HG03025 (cell line): ENCODE results near the gene ROBO1.

Source experiments
- ATAC-seq: cut with Tn5 transposase; IDR thresholded peaks from one replicate; pipeline ENCODE4 v1.9.1; 2021; ENCODE audit warnings: mild to moderate bottlenecking, moderate library complexity; ENCODE audit not compliant: unreplicated experiment, low FRiP score

Gene ROBO1

DNA sequence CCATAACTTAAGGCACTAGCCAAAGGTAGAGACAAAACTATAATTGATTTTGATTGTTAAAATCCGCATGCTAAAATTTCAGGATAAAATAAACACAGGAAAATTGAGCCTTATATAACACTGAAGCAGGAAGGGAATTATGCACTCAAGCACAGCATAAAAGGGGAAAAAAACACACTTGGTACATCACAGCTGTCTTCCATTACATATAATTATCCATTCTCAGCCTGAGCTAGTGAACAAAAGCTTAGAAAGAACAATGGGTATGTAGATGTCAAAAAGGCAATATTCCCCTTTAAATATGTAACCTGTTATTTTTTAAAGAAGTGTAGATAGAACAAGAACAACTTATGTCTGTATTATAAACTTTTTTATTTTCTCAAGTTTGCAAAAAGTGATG is 899.2 kb downstream of the ROBO1 start:
- no peak for ATAC-seq

DNA sequence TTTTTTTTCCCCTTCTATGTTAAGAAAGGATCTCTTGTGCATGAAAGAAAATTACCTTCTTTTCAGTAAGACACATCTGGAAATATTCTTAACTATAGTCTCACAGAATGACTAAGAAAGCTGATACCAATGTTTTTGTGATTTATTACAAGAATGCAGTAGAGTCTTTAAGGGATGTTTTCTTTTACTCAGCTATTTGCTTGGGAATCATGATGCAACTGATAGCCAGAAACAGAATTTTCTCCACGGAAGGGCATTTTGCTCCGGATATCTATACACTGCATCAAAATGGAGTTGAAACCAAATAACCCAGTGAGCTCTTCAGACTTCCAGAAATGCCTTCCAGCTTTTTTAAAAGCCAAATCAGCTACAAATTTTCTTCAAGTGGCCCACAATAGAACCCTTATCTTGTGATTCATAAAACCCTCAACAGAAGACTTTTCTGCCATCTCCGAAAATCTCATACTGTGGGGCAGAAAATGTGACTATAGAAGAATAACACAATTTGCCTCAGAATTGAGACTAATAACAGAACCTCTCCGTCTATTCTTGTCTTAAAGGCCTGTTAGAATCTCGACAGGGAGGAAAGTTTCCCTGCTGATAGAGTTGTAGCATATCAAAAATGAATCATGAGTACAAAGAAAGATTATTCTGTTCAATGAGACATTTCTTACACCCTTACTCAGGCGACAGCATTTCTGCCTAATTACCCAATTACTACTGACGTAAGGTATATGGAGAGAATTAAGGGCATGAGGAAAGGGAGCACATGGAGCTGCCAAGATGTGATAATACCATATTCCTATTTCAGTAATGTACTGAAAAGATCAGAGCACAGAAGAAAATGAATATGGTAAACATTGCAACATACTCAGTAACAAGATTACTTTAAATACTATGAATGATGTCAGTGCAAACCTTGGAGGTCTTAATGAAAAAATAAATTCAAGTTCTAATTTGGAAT is 900.1 kb downstream of the ROBO1 start:
- ATAC-seq = no peak

DNA sequence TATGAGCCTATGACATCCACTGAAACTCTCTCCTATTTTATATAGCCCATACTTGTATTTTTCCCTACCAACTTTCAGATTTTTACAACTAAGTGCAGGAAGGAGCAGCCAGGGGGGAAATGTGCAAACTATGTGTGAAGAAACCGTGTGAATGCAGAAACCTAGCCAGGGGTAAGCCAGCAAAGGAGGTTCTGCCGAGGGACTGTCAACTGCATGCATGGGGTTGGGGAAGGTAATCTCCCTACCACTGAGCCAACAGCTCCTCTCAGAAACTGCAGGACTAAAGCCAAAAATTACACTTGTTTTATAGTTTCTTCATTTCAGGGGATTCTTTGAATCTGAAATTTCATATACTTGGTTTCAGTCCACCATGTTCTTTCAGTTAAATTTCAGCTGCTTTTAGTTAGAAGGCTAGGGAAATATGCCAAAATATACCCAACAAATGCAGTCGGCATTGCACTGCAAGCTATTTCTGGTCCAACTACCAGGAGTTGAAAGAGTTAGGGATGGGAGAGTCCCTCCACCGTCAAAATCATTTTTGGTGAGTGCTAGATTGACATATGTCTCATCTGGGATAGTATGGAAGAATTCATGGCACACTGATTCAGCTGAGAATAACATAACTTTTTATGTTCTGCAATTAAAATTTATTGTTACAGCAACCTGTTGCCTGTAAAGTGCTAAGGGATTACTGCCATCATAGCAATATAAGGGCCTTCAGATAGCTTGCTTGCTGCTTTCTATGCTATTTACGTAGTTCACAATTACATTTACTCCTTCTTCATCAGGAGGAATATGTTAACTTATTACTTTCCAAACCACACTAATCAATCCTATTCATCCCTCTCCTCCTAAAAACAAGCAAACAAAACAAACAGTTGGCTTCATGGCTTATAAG is 904.2 kb downstream of the ROBO1 start:
- no peak for ATAC-seq

DNA sequence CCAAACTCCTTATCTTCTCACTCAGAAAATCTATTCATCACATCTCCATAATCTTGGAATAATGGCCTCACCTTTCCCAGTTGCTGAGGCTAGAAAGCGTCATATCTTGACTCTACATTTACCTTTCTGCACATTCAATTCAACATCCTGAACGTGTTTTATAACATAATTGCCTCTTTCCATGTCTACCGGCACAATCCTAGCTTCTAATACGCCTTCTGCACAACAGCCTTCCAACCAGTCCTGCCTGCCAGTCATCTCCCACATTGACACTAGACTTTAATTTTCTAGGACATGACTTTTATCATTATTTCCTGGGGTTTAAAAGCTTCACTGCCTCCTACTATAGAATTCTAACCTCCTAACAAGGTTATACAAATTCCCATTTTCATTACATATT is 906.6 kb downstream of the ROBO1 start:
- no peak for ATAC-seq

DNA sequence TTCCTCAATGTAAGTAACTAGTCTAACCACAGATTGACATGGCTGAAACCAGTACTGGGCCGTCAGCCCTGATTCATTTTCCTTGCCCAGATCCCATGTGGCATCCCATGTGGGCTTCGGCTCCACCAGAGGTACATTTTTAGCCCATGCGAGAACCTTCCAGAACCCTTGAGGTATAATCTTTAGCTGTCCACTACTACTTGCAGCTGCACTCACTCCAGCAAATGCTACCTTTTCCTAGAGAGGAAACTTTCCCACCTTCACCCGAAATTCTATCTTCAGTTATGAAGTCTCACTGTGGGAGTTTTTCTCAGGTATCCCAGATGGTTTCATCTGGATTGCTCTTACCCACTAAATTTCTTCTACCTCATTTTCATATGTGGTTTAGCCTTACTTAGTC is 907.2 kb downstream of the ROBO1 start:
- no peak for ATAC-seq

DNA sequence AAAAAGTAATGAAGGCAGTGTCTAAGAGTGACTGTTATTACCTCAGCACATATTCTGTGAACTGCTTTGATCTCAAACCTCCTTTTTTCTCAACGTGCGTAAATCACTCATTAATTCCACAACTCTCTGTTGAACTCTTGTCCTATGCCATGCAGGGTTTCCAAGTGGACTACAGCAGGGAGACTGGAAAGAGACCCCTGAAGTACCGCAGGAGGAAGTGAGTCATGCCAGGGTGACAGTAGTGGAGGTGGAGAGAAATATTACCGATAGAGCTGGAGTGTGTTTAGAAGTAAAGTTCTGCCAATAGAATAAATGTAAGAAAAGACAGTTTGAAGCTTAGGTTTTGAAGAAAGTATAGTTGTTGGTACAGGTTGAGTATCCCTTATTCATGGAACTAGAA is 908.9 kb downstream of the ROBO1 start:
- ATAC-seq = no peak

DNA sequence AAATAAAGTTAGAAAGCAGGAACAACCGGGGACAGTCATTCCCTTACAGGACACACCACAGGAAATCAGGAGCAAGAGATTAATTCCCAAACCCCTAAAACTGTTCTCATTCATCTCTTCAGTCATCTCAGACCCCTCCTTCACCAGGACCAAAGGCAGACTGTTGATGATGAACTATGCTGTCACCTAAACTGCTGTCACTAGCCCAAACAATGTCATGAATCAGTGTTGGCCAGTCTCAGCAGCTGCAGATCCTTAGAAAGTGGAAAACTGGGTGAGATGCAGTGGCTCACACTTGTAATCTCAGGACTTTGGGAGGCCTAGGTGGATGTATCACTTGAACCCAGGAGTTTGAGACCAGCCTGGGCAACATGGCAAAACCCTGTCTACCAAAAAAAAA is 909.6 kb downstream of the ROBO1 start:
- no peak for ATAC-seq

DNA sequence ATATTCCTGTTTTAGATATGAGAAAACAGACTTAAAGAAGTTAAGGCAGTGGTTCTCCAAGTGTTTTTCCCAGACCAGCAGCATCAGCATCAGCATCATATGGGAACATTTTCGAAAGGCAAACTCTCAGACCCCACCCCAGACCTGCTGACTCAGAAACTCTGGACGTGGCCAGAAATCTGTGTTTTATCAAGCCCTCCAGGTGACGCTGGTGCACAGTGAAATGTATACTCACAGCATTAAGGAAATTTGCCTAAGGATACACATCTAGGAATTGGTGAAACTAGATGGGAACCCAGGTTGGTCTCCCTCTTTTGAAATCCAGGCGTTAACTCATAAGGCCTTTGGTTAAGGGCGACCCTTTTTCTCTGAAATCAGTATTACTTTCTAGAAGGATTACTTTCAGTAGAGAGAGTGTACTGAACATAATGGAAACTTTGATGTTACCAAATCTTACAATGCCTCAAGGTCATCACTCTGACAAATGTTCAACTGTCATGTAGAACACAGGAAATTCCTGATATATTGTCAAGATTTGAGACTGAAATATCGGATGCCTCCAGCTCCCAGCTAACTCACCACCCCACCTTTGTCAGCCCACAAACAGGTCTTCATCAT is 910.2 kb downstream of the ROBO1 start:
- no peak for ATAC-seq

DNA sequence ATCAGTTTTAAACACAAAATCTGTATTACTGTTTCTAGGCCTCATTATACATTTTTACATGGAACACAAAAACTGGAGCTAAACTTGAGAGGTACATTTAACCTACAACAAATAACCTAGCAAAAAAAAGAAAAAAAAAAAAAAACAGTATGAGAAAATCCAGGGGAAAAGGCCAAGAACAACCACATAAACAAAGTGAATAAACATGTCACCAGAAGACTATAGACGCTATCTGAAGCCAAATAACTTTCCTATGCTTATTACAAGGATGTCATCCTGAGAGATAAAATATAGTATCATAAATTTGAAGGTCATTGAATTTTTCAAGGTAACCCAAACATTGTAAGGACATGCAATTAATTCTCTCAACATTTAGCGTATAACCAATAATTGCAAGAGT is 911.6 kb downstream of the ROBO1 start:
- no peak for ATAC-seq

DNA sequence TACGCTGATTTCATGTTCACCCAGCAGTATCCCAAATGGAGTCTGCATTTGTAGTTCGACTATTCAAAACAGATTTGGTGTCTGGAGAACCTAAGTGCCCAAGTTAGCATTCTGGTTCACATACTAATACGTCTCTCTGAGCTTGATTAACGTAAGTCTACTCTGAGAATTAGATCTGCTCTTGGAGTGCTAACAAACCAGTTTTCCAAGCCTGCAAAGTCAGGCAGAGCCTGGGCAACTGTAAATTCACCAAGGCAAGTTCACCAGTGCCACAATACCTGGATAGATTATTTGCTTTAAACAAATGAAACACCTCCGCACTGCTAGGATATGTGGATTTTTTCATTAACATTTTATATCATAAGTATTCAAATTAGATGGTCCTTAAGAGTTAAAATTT is 912.6 kb downstream of the ROBO1 start:
- ATAC-seq = no peak

DNA sequence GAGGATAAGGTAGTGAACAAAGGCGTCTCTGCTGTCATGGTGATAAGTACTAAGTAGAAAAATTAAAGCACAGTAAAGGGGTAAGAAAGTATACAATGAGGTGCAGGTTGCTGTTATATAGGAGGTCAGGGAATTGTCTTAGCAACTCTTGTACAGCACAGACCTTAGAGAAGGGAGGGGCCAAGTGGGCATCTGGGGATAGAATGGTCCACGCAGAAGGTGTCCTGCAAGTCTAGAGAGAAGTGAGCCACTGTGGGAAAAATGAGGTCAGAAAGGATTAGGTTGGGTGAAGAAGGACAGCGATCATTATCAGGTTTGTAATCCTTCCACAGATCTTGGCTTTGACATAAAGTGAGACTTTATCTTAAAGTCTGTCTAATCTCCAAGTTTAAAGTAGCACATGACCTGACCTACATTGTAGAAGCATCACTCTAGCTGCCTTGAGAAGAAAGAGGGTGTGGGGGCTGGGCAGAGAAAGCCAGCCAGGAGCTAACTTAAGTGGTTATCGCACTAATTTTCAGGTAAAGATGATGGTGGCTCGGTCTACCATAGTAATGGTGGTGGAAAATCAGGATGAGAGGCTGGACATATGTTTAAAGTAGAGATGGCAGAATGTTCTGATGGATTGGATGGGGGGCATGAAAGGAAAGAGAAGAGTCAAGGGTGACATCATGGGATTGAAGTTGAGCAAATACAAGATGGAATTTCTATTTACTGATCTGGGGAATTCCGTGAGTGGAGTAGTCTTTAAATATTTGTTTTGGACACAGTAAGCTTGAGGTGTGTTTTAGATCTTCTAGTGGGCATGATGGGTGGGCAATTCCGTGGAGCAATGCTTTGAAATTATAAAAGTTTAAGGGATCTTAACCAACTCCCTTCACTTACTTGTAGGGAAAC is 919.2 kb downstream of the ROBO1 start:
- ATAC-seq = no peak

DNA sequence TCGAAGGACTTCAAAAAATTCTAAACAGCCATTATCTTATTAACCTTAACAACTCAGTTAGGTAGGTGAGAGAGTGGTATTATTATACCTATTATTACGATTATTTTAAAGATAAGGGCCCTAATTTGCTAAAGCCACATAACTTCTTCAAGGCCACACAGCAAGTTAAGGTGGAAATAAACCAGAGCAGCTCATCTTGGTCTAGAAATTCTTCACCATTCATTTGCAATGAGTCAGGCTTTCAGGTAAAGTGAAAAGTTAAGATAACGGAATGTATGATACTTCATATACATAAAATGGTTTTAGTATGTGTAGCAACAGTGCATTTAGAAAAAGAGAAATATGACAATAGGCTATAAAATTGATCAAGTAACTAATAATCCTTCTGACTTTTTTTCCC is 920.2 kb downstream of the ROBO1 start:
- no peak for ATAC-seq

DNA sequence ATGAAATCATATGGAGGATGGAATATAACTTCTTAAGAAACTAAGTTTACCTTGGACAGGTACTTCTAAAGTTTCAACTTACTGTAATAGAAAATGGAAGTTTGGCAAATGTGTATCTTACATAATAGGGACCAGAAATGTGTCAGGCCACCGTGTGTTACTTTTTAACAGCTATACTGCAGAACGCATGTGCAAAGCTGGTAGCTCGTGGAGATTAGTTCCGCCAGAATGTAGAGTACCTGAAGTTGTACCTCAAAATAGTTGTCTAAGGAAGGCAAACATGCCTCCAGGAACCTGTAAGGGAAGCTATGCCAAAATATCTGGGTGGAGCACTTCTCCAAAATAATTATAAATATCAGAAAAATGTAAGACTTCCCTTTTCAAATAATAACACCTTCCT is 920.6 kb downstream of the ROBO1 start:
- ATAC-seq = no peak

DNA sequence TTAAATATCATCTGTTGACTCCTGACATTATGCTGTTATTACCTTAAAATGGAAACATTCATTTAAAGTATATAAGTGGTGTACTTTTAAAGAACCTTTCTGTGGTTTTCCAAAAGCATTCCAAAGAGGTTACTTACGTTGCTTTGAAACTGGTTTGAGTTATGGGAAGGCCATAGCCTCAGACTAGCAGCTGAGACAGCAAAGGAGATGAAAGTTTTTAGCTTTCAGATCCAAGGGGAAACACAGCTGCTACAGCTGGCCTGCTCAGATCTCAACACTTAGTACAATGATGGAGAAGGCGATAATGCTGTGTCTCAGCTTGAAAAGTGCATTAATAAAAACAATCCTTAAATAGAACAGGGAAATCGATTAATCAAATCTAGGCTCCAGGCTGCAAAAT is 921.1 kb downstream of the ROBO1 start:
- ATAC-seq = no peak

DNA sequence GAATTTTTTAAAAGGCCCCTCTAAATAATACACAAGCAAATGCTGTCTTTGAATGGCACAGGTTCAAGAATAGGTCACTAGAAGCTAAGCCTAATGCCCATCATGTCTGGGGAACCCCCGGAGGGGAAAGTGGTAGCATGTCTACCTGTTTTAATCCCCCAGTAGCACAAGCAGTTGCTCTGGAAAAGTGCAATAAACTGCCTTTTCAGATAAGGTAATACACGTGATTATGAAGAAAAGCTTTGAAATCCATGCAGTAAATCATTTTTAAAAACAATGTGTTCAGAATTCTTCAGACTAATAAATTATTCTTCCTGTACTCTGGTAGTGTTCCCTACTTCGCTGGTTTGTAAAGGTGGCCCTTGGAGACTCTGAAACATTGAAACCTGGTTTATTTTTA is 922.2 kb downstream of the ROBO1 start:
- no peak for ATAC-seq

DNA sequence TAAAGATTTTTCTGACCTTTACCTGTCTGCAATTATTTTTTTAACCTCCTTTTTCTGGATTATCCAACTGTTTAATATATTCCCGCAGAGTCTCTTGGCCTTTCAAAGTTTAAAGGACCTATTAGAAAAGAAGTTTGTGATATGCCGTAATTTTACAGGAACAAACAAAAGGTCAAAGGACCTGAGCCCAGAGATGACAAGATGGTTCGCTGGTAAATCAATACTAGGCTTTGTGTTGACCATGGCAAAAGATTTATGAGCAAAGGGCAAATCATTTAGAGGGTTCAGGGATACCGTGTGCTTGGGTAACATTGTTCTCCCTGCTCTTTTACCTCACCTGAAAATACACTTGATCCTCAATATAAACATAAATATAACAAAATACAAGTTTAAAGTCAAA is 923.5 kb downstream of the ROBO1 start:
- ATAC-seq = no peak

DNA sequence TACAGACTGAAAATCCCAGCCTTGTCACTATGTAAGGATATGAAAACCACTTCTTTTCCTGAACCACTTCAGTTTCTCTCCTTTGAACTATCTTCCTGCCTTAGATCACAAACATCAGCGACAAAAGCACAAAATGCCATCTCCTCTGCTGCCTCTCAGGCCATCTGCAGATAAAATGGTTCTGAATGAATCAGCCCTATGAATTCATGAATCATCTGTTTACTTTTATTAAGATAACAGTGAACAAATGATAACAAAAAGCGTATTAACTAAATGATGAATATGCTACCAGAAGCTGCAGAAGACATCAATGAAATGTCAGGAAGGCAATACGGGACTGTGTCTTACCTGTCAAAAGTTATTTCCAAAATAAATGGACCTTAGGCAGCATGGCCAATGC is 928.1 kb downstream of the ROBO1 start:
- ATAC-seq = no peak

DNA sequence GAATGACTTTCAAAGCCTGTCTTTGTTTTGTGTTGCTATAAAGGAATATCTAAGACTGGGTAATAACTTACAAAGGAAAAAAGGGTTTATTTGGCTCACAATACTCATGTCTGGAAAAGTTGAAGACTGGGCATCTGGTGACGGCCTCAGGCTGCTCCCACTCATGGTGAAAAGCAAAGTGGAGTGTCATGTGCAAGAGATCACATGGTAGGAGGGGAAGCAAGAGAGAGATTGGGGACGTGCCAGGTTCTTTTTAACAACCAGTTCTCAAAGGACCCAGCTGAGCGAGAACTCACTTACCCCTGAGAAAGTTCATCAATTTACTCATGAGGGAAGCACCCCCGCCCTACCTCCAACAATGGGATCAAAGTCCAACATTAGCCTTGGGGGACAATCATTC is 929.4 kb downstream of the ROBO1 start:
- ATAC-seq = no peak

DNA sequence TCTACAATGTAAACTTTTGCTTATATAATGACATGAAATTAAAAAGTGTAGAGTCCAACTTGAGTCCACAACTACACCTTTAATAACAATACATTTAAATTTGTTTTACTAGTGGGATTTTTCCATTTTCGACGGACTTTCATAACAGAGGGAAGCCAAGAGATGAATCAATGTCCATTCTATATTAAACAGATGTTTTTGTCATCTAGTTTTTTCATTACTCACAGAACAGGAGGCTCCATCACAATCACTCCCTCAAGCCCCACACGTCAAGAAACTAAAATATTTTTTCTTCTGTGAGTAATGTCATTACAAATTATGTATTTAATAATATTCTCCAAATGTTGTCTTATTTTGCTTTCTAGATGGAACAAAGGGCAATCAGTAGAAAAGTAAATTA is 932.9 kb downstream of the ROBO1 start:
- ATAC-seq = no peak

DNA sequence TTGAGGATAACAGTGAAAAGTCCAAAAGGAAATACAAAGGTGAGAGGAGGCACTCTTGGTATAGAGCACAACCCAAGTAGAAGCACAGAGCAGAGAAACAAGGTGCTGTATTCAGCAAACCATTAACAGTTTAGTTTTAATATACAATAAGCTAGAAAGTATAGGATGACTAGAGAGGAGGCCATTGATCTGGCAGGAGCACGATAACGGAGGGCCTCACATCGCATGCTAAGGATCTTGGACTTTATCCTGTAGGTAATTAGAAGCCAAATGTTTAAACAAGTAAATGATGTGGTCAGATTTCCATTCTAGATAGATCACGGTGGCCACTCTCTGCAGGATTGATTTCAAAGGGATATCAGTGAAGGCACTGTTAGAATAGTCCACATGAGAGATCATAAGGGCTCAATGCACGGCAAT is 935.0 kb downstream of the ROBO1 start:
- no peak for ATAC-seq
